ENCODE measurements around the gene ZC2HC1B. TPM values are rescaled to one million over a fixed set of nuclear protein-coding genes. Genes with fewer than 3 reads are reported as not detected.

Gene ZC2HC1B
- total RNA-seq, 1 donor: not detected

GRCh38 chr6:143934331-143934730, 70.1 kb downstream of the ZC2HC1B start:
- no peak for TF ChIP-seq CTCF (IDR thresholded peaks at IDR 0.05; ENCODE audit: insufficient read depth, low read depth, low read length)
- no peak for DNase-seq (ENCODE audit: low read depth)

GRCh38 chr6:143934867-143935266, 70.6 kb downstream of the ZC2HC1B start:
- no peak for TF ChIP-seq CTCF (IDR thresholded peaks at IDR 0.05; ENCODE audit: insufficient read depth, low read depth, low read length)
- H3K4me3 ChIP-seq (ENCODE audit: low read depth, low read length): no peak overlapping the region
- DNase-seq (ENCODE audit: low read depth): no peak

More at GRCh38 chr6:143934331-143934730, 70.1 kb downstream of the ZC2HC1B start:
- no peak overlapping the region for H3K4me3 ChIP-seq (ENCODE audit: low read depth, low read length)

GRCh38 chr6:143936347-143936746, 72.1 kb downstream of the ZC2HC1B start:
- DNase-seq (ENCODE audit: low read depth): no peak
- no peak overlapping the region for H3K4me3 ChIP-seq (ENCODE audit: low read depth, low read length)
- TF ChIP-seq CTCF (IDR thresholded peaks at IDR 0.05; ENCODE audit: insufficient read depth, low read depth, low read length): no peak

GRCh38 chr6:143936778-143937667, 72.7 kb downstream of the ZC2HC1B start:
- no peak for TF ChIP-seq CTCF (IDR thresholded peaks at IDR 0.05; ENCODE audit: insufficient read depth, low read depth, low read length)
- no peak overlapping the region for H3K4me3 ChIP-seq (ENCODE audit: low read depth, low read length)

GRCh38 chr6:143937668-143937970, 73.3 kb downstream of the ZC2HC1B start:
- H3K4me3 ChIP-seq (ENCODE audit: low read depth, low read length): no peak overlapping the region
- DNase-seq (ENCODE audit: low read depth): peak; percentile 33
- TF ChIP-seq CTCF (IDR thresholded peaks at IDR 0.05; ENCODE audit: insufficient read depth, low read depth, low read length): no peak

More at GRCh38 chr6:143936778-143937667, 72.7 kb downstream of the ZC2HC1B start:
- no peak for DNase-seq (ENCODE audit: low read depth)

GRCh38 chr6:143939364-143939763, 75.1 kb downstream of the ZC2HC1B start:
- no peak overlapping the region for H3K4me3 ChIP-seq (ENCODE audit: low read depth, low read length)
- TF ChIP-seq CTCF (IDR thresholded peaks at IDR 0.05; ENCODE audit: insufficient read depth, low read depth, low read length): no peak
- DNase-seq (ENCODE audit: low read depth): no peak

Data from fibroblast of villous mesenchyme (primary cell).